Thyroid gland (tissue), 4 donors: Measurements from ENCODE around the gene DNAJC10.

Experiments used
- CTCF ChIP-seq, 6 experiments: fragments of 200-600 bp in 3 of 6; fragments of 450-650 bp in 3 of 6; sonication (generic) in 3 of 6; IDR thresholded peaks; one replicate each; pipeline ENCODE4 v1.5.1; 2016 to 2019; ENCODE audit warnings: antibody characterized with exemption in 6 of 6, mild to moderate bottlenecking in 2 of 6, inconsistent platforms in 1 of 6, moderate library complexity in 1 of 6
- POLR2A ChIP-seq, 2 donors: fragments of 450-650 bp; IDR thresholded peaks; one replicate each; pipeline ENCODE4 v1.6.1; 2017; ENCODE audit warnings: antibody characterized with exemption in 2 of 2, mild to moderate bottlenecking in 2 of 2, moderate library complexity in 1 of 2

DNA sequence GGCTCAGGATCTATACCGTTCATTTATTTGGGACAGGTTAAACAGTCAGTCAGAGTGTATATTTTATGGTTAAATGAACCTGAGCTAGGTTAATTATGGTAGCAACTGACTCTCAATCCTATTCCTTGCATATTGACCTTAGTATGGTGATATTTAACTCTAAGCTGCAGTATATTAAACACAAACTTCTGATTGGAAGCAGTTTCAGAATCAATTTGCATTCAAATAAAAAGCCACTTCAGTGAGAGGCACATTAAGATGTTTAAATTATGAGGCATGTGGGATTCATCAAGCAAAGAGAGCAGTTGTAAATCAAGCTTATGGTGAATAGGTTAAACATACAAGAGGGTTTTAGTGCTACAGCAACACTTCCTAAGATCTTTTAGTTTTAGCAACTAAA, 110.0 kb downstream of the DNAJC10 start:
- TF ChIP-seq POLR2A (IDR thresholded peaks at IDR 0.05): no peak
- no peak for TF ChIP-seq CTCF (IDR thresholded peaks at IDR 0.05)
